IMR-90 (cell line): ENCODE results near the gene ACKR4. TPM values are rescaled to one million over a fixed set of nuclear protein-coding genes. Genes with fewer than 3 reads are reported as not detected.

Source experiments
- ATAC-seq: fragments of 200-7000 bp; cut with Tn5 transposase; 2 replicates; pipeline ENCODE4 v1.9.1; 2020; ENCODE audit warnings: low read depth, mild to moderate bottlenecking, moderate library complexity
- BruUV-seq: library from RNA; stranded (reverse); fragments of 400-500 nt; replicated peaks from 2 replicates; lab custom pipeline; 2021; lab: Mats Ljungman, UMichigan
- CTCF ChIA-PET: fragments of 300-600 bp; formaldehyde crosslinking; extraction: SDS; loops from one replicate; lab custom pipeline; 2021; ENCODE audit warnings: antibody characterized with exemption; lab: Yijun Ruan, JAX
- POLR2A ChIA-PET: fragments of 300-600 bp; sonication (Branson Sonifier 250); formaldehyde crosslinking; loops from one replicate; lab custom pipeline; 2022; ENCODE audit warnings: antibody characterized with exemption; ENCODE audit not compliant: unreplicated experiment; lab: Charles Lee
- DNase-seq: peaks from one replicate; pipeline ENCODE4 v3.0.0; 2013
- H2AFZ ChIP-seq: replicated peaks from 2 replicates; pipeline ENCODE3; 2013; ENCODE audit warnings: low read length, mild to moderate bottlenecking; ENCODE audit not compliant: poor library complexity
- H2AK5ac ChIP-seq: 2 replicates; pipeline ENCODE4 v1.6.1; 2013; ENCODE audit warnings: low read depth, low read length, inconsistent platforms
- H2AK9ac ChIP-seq: replicated peaks from 2 replicates; pipeline ENCODE3; 2013; ENCODE audit warnings: mild to moderate bottlenecking, low read depth, low read length, moderate library complexity; ENCODE audit not compliant: poor library complexity
- H2BK120ac ChIP-seq: 2 replicates; pipeline ENCODE4 v1.6.1; 2013; ENCODE audit warnings: low read depth, low read length, inconsistent platforms
- H2BK15ac ChIP-seq: 3 replicates; pipeline ENCODE4 v1.6.1; 2013; ENCODE audit warnings: low read depth, low read length, inconsistent platforms
- H2BK20ac ChIP-seq: 2 replicates; pipeline ENCODE4 v1.6.1; 2013; ENCODE audit warnings: low read depth, mild to moderate bottlenecking, inconsistent platforms, low read length, moderate library complexity
- H2BK5ac ChIP-seq: 2 replicates; pipeline ENCODE4 v1.6.1; 2013; ENCODE audit warnings: mild to moderate bottlenecking, low read depth, low read length, inconsistent platforms; ENCODE audit not compliant: poor library complexity, severe bottlenecking
- H3K14ac ChIP-seq: replicated peaks from 2 replicates; pipeline ENCODE4 v1.6.1; 2013; ENCODE audit warnings: low read depth, low read length, inconsistent platforms
- H3K18ac ChIP-seq: 2 replicates; pipeline ENCODE4 v1.6.1; 2013; ENCODE audit warnings: low read depth, low read length, control low read depth
- H3K23ac ChIP-seq: 2 replicates; pipeline ENCODE4 v1.6.1; 2013; ENCODE audit warnings: low read depth, low read length, inconsistent platforms
- H3K27ac ChIP-seq: 2 replicates; pipeline ENCODE4 v1.5.1; 2013; ENCODE audit warnings: mild to moderate bottlenecking, control low read depth, low read length; ENCODE audit not compliant: insufficient read depth
- H3K27me3 ChIP-seq: 2 replicates; pipeline ENCODE4 v1.6.1; 2013; ENCODE audit warnings: low read length; ENCODE audit not compliant: control insufficient read depth, insufficient read depth
- H3K36me3 ChIP-seq: 2 replicates; pipeline ENCODE4 v1.6.1; 2013; ENCODE audit warnings: low read length, mixed read lengths; ENCODE audit not compliant: control insufficient read depth, insufficient read depth
- H3K4ac ChIP-seq: 2 replicates; pipeline ENCODE4 v1.6.1; 2013; ENCODE audit warnings: low read depth, low read length, inconsistent platforms
- H3K4me1 ChIP-seq: 2 replicates; pipeline ENCODE4 v1.6.1; 2013; ENCODE audit warnings: low read length, mixed read lengths; ENCODE audit not compliant: control insufficient read depth, insufficient read depth
- H3K4me2 ChIP-seq: 2 replicates; pipeline ENCODE4 v1.6.1; 2013; ENCODE audit warnings: low read depth, mild to moderate bottlenecking, control low read depth, low read length, moderate library complexity
- H3K4me3 ChIP-seq: 2 replicates; pipeline ENCODE4 v1.5.1; 2013; ENCODE audit warnings: low read depth, mild to moderate bottlenecking, control low read depth, low read length, moderate library complexity; ENCODE audit not compliant: insufficient read depth
- H3K56ac ChIP-seq: 2 replicates; pipeline ENCODE4 v1.6.1; 2013; ENCODE audit warnings: low read length, inconsistent platforms; ENCODE audit not compliant: insufficient read depth; ENCODE audit errors: extremely low read depth
- H3K79me1 ChIP-seq, 2 experiments: 2 replicates each; pipeline ENCODE4 v1.6.1; 2013; ENCODE audit warnings: low read length in 2 of 2, inconsistent platforms in 1 of 2, low read depth in 1 of 2
- H3K9ac ChIP-seq: 2 replicates; pipeline ENCODE4 v1.6.1; 2013; ENCODE audit warnings: low read depth, low read length, control low read depth
- H3K9me1 ChIP-seq: 2 replicates; pipeline ENCODE4 v1.6.1; 2013; ENCODE audit warnings: low read length, inconsistent platforms; ENCODE audit not compliant: insufficient read depth
- H3K9me3 ChIP-seq: 2 replicates; pipeline ENCODE4 v1.6.1; 2013; ENCODE audit warnings: low read length; ENCODE audit not compliant: control insufficient read depth, insufficient read depth
- H4K20me1 ChIP-seq: 2 replicates; pipeline ENCODE4 v1.6.1; 2013; ENCODE audit warnings: low read length, inconsistent platforms; ENCODE audit not compliant: insufficient read depth
- H4K5ac ChIP-seq: 2 replicates; pipeline ENCODE4 v1.6.1; 2013; ENCODE audit warnings: mild to moderate bottlenecking, low read depth, low read length, control low read depth
- H4K8ac ChIP-seq, 2 experiments: 2 replicates each; pipeline ENCODE4 v1.6.1; 2013; ENCODE audit warnings: low read depth in 2 of 2, low read length in 2 of 2, control low read depth in 1 of 2, inconsistent platforms in 1 of 2
- H4K91ac ChIP-seq: 2 replicates; pipeline ENCODE4 v1.6.1; 2013; ENCODE audit warnings: low read depth, low read length, inconsistent platforms; ENCODE audit not compliant: insufficient read depth
- CEBPB ChIP-seq: IDR thresholded peaks from 2 replicates; pipeline ENCODE4 v1.6.1; 2012; ENCODE audit warnings: low read depth, low read length, improper control_type of control experiment
- WGBS, 2 experiments: methylation state at CpG; one replicate each; pipeline versions ENCODE4 v1.1.5 to v1.1.7; 2013; ENCODE audit warnings: missing lambda C conversion rate in 2 of 2; ENCODE audit not compliant: insufficient read length in 1 of 2; ENCODE audit errors: extremely low coverage in 2 of 2; 5-methylcytosine and 5-hydroxymethylcytosine counted together
- dilution Hi-C: fragments of 300-500 bp; cut with HindIII; formaldehyde crosslinking; loops from one replicate; pipeline ENCODE4 v1.14.3; 2018; ENCODE audit warnings: low sequenced_read_pairs; ENCODE audit not compliant: unreplicated experiment
- in situ Hi-C: fragments of 300-500 bp; cut with MboI; formaldehyde crosslinking; loops from 3 replicates; pipeline ENCODE4 v1.14.3; 2019; ENCODE audit warnings: low sequenced_read_pairs, inconsistent platforms, mixed read lengths
- intact Hi-C: fragments of 100-400 bp; cut with micrococcal nuclease; formaldehyde crosslinking; loops from 2 replicates; pipeline ENCODE4 v1.10.0; 2022
- polyA plus RNA-seq, 3 experiments: library from polyadenylated mRNA; depleted of rRNA; stranded (reverse); fragments of >200 nt; gene quantifications; 2 replicates each; pipeline ENCODE4 v1.2.3, GENCODE V29; 2012; ENCODE audit warnings: low replicate concordance in 1 of 3
- total RNA-seq: library from RNA; depleted of rRNA; stranded (reverse); fragments of >200 nt; gene quantifications from 2 replicates; pipeline ENCODE4 v1.2.3, GENCODE V29; 2012

Gene ACKR4
- total and polyA plus RNA-seq, 2 of the 4 experiments (the other 2 are of a cell fraction): 0.18 TPM; not detected in 1

DNA sequence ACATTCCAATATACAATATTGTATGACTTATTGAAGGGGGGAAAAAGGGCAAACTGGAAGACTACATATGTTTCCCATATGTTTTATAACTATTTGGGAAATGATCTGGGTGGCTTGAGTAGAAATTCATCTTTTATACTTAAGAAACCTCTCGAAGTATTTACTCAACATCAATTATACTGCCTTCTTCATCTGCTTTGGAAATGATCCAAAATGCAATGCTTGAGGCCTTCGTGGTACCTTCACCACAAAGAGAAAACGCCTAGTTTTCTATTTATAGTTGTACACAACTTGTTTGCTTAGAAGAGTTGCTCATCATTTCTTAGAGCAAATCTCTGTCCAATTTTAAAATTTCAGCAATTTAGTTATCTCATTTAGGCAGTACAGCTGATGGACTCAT lies 18.8 kb downstream of the ACKR4 start:
- dilution Hi-C loops: no loop called here

More for the DNA sequence above, 18.8 kb downstream of the ACKR4 start:
- Histone ChIP-seq H2BK20ac (no peak overlapping the region), H4K20me1 (no peaks in the 10 kb centered on the region), H3K4me2 (no peak overlapping the region), H3K36me3 (no peaks in the 10 kb centered on the region; the same call in 1 of the 2 replicates), H3K4ac (no peak overlapping the region), H3K27me3 (no peaks in the 10 kb centered on the region), H2BK5ac (no peak overlapping the region), H2AFZ (no peak overlapping the region), H3K9me1 (peaks cover 3% of the 10 kb centered on the region; the same call in 1 of the 2 replicates), H3K4me1 (peaks cover 5% of the 10 kb centered on the region), H3K18ac (no peak overlapping the region), H2AK9ac (no peak overlapping the region), H3K79me1 (peaks cover 0 to 4% of the 10 kb centered on the region in 2 experiments; a peak in 2 of 4 replicates), H2BK120ac (no peak overlapping the region), H4K5ac (no peak overlapping the region), H3K9ac (no peak overlapping the region), H4K8ac (no peak overlapping the region), H2AK5ac (no peak overlapping the region), H3K9me3 (peaks cover 3% of the 10 kb centered on the region; the same call in 1 of the 2 replicates), H3K4me3 (no peak overlapping the region), H2BK15ac (no peak overlapping the region), H3K23ac (no peak overlapping the region), H4K91ac (no peak overlapping the region), H3K27ac (no peak overlapping the region), H3K56ac (no peak overlapping the region), H3K14ac (no peak overlapping the region)
- TF ChIP-seq CEBPB: no peak
- BruUV-seq: no TSS peak
- no peak for ATAC-seq
- POLR2A ChIA-PET: no interaction called here
- in situ Hi-C loops: no loop called here
- DNase-seq: no peak
- CTCF ChIA-PET: no interaction called here
- WGBS, 2 experiments: no CpG with 5 or more reads among the region's 3 CpGs
- intact Hi-C loops: no loop called here
